Epithelial cell of esophagus (primary cell): Measurements from ENCODE around the gene SYNC.
"Not testable (repeated sequence)": the region's sequence is repeated elsewhere in the genome, so short reads cannot be mapped to it uniquely, and the experiment has no call there.

Experiments used
- DNase-seq: peaks from one replicate; pipeline ENCODE4 v3.0.0; 2010; ENCODE audit warnings: low read depth
- H3K4me3 ChIP-seq: 2 replicates; pipeline ENCODE4 v1.5.1; 2011; ENCODE audit warnings: mild to moderate bottlenecking, low read length, control low read depth
- CTCF ChIP-seq: IDR thresholded peaks from 2 replicates; pipeline ENCODE4 v1.5.1; 2011; ENCODE audit warnings: low read depth, mild to moderate bottlenecking, low read length, control low read depth, inconsistent platforms; ENCODE audit not compliant: insufficient read depth; ENCODE audit errors: missing control alignments

The SYNC gene

GRCh38 chr1:32680642-32681041, 21.9 kb downstream of the SYNC start:
- DNase-seq = no peak
- H3K4me3 ChIP-seq = no peak overlapping the region

GRCh38 chr1:32679993-32680392, 22.6 kb downstream of the SYNC start:
- H3K4me3 ChIP-seq, DNase-seq: not testable (repeated sequence)

More at GRCh38 chr1:32680642-32681041, 21.9 kb downstream of the SYNC start:
- no peak for TF ChIP-seq CTCF

- TF ChIP-seq CTCF = no peak
- DNase-seq = no peak
- no peak overlapping the region for H3K4me3 ChIP-seq
These were observed 25.6 kb downstream of the SYNC start for GRCh38 chr1:32676945-32677344.

GRCh38 chr1:32668716-32669115, 33.9 kb downstream of the SYNC start:
- H3K4me3 ChIP-seq, DNase-seq: not testable (repeated sequence)

- no peak for DNase-seq
- no peak for TF ChIP-seq CTCF
- no peak overlapping the region for H3K4me3 ChIP-seq
These were observed 35.5 kb downstream of the SYNC start for GRCh38 chr1:32666901-32667566.

- no peak overlapping the region for H3K4me3 ChIP-seq
- DNase-seq = no peak
- TF ChIP-seq CTCF = no peak
These were observed 36.7 kb downstream of the SYNC start for GRCh38 chr1:32665915-32666314.

- H3K4me3 ChIP-seq = no peak overlapping the region
- TF ChIP-seq CTCF = no peak
- DNase-seq = no peak
These were observed 43.0 kb downstream of the SYNC start for GRCh38 chr1:32659581-32659980.

- no peak for TF ChIP-seq CTCF
- DNase-seq = no peak
- H3K4me3 ChIP-seq = peak overlapping the region; percentile 72
These were observed 50.2 kb downstream of the SYNC start for GRCh38 chr1:32652244-32652962.
